Vagina (tissue), 2 donors: Measurements from ENCODE around the gene CUL5. TPM values are rescaled to one million over a fixed set of nuclear protein-coding genes. Genes with fewer than 3 reads are reported as not detected.

Experiments
- DNase-seq, 2 donors: peaks; one replicate each; pipeline ENCODE4 v3.0.0-alpha.2; 2017; ENCODE audit errors: extremely low spot score in 2 of 2
- H3K27ac ChIP-seq: fragments of 200-600 bp; sonication (generic); one replicate; pipeline ENCODE4 v1.5.1; 2019
- H3K27me3 ChIP-seq: fragments of 200-600 bp; sonication (generic); one replicate; pipeline ENCODE4 v1.5.1; 2019
- H3K36me3 ChIP-seq, 2 donors: fragments of 200-600 bp; sonication (generic); one replicate each; pipeline ENCODE4 v1.5.1; 2017 to 2019
- H3K4me1 ChIP-seq: fragments of 200-600 bp; sonication (generic); one replicate; pipeline ENCODE4 v1.5.1; 2019
- H3K4me3 ChIP-seq, 2 donors: fragments of 200-600 bp; sonication (generic); 1 replicate in 1 of 2; 2 replicates in 1 of 2; pipeline ENCODE4 v1.5.1; 2016 to 2019
- H3K9me3 ChIP-seq: fragments of 200-600 bp; sonication (generic); one replicate; pipeline ENCODE4 v1.5.1; 2019
- POLR2A ChIP-seq, 2 donors: fragments of 450-650 bp; IDR thresholded peaks; one replicate each; pipeline ENCODE4 v1.6.1; 2017; ENCODE audit warnings: antibody characterized with exemption in 2 of 2, mild to moderate bottlenecking in 2 of 2, moderate library complexity in 2 of 2
- POLR2AphosphoS5 ChIP-seq, 2 donors: sonication (generic); formaldehyde crosslinking; IDR thresholded peaks; one replicate each; pipeline ENCODE4 v1.9.0; 2017; ENCODE audit warnings: antibody characterized with exemption in 2 of 2, mild to moderate bottlenecking in 2 of 2, low read depth in 1 of 2; ENCODE audit not compliant: insufficient read depth in 1 of 2
- intact Hi-C: fragments of 100-400 bp; cut with DNase I; formaldehyde crosslinking; loops from one replicate; pipeline ENCODE4 v1.15.1; 2023
- total RNA-seq: library from RNA; depleted of rRNA; stranded (reverse); fragments of >200 nt; gene quantifications from one replicate; pipeline ENCODE4 v1.2.3, GENCODE V29; 2016
- TF ChIP-seq, protein P1 (sequence below), 3 experiments: fragments of 450-650 bp in 2 of 3; fragments of 200-600 bp in 1 of 3; sonication (generic) in 1 of 3; IDR thresholded peaks; one replicate each; pipeline ENCODE4 v1.5.1; 2017 to 2019; ENCODE audit warnings: antibody characterized with exemption in 3 of 3, mild to moderate bottlenecking in 2 of 3, moderate library complexity in 2 of 3

The CUL5 gene
- total RNA-seq, 1 donor from 2014 or later: 31.2 TPM

DNA sequence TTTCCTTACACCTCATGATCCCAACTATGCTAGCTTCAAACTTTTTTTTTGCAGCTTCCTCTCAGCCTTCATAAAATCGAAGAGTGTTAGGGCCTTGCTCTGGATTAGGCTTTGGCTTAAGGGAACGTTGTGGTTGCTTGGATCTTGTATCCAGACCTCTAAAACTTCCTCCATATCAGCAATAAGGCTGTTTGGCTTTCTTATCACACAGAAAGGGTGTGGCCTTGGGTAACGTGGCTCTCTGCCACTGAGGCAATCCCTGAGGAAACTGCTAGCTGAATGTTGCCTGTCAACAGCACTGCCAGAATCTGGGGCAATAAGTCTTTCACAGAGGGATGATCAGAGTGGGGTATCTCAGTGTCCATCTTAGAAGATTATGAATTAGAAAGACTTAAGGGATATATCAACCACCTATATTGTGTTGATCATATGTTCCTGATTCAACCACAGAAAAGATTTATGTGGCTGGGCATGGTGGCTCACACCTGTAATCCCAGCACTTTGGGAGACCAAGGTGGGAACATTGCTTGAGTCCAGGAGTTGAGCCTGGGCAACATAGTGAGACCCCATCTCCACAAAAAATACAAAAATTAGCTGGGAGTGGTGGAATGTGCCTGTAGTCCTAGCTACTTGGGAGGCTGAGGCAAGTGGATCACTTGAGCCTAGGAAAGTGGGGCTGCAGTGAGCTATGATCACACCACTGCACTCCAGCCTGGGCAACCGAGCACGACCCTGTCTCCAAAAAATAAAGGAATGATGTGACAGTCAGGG lies 12.5 kb upstream of the CUL5 start:
- TF ChIP-seq, protein P1, sequence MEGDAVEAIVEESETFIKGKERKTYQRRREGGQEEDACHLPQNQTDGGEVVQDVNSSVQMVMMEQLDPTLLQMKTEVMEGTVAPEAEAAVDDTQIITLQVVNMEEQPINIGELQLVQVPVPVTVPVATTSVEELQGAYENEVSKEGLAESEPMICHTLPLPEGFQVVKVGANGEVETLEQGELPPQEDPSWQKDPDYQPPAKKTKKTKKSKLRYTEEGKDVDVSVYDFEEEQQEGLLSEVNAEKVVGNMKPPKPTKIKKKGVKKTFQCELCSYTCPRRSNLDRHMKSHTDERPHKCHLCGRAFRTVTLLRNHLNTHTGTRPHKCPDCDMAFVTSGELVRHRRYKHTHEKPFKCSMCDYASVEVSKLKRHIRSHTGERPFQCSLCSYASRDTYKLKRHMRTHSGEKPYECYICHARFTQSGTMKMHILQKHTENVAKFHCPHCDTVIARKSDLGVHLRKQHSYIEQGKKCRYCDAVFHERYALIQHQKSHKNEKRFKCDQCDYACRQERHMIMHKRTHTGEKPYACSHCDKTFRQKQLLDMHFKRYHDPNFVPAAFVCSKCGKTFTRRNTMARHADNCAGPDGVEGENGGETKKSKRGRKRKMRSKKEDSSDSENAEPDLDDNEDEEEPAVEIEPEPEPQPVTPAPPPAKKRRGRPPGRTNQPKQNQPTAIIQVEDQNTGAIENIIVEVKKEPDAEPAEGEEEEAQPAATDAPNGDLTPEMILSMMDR (IDR thresholded peaks at IDR 0.05): no peak
- no peak for TF ChIP-seq POLR2AphosphoS5 (IDR thresholded peaks at IDR 0.05; ENCODE audit: insufficient read depth in 1 of 2, low read depth in 1 of 2)
- no peak for TF ChIP-seq POLR2A (IDR thresholded peaks at IDR 0.05)
- DNase-seq: no peak
- no peaks in the 10 kb centered on the region for H3K27me3 ChIP-seq
- no peaks in the 10 kb centered on the region for H3K36me3 ChIP-seq
- no peaks in the 10 kb centered on the region for H3K4me1 ChIP-seq
- no peaks in the 10 kb centered on the region for H3K9me3 ChIP-seq
- no peak overlapping the region for H3K27ac ChIP-seq
- intact Hi-C loops: no loop called here
- H3K4me3 ChIP-seq: no peak overlapping the region

DNA sequence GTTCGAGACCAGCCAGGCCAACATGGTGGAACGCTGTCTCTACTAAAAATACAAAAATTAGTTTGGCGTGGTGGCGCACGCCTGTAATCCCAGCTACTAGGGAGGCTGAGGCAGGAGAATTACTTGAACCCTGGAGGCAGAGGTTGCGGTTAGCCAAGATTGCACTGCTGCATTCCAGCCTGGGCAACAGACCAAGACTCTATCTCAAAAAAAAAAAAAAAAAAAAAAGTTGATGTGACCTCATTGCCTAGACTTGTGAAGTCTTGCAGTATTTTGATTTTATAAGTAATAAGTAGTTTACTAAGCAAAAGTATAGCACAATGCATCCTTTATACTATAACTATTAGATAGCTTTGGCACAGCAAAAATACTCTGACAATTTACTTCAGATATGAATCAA lies 9.9 kb upstream of the CUL5 start:
- intact Hi-C loops: no loop called here
- H3K36me3 ChIP-seq: no peaks in the 10 kb centered on the region
- H3K4me1 ChIP-seq: no peaks in the 10 kb centered on the region
- no peak overlapping the region for H3K27ac ChIP-seq
- DNase-seq: no peak
- H3K9me3 ChIP-seq: no peaks in the 10 kb centered on the region
- TF ChIP-seq, protein P1 (IDR thresholded peaks at IDR 0.05): no peak
- no peak for TF ChIP-seq POLR2AphosphoS5 (IDR thresholded peaks at IDR 0.05; ENCODE audit: insufficient read depth in 1 of 2, low read depth in 1 of 2)
- TF ChIP-seq POLR2A (IDR thresholded peaks at IDR 0.05): no peak
- H3K27me3 ChIP-seq: no peaks in the 10 kb centered on the region
- no peak overlapping the region for H3K4me3 ChIP-seq

DNA sequence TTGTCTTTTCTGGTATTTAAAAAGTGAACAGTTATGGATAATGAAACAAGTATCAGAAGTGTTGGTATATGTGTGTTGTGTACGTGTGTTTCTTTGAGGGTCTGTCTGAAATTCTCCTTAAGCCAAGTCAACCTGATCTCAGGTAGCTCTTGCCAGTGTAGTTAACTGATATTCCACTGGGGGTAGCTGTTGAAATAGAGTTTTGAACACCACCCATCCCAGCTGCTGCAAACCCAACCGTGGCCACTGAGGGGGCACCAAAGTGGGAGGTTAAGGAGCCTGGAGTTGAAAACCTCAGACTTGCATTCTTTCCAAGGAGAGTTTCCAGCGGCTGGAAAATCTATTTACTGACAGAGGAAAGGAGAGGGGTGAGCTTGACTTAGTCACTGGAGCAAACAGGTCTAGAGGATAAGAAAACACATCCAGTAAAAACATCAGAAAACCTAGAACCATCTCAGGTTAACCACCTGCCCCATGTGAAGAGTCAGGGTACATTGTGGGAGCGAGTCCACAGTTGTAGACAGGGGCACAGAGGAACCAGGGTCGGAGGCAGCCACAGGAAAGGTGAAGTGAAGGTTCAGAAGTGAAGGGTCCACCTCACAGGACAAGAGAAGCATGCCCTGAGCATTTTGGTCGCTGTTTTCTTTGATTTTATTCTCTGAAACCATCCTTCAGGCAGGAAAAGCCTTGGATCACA lies 8.8 kb upstream of the CUL5 start:
- TF ChIP-seq, protein P1 (IDR thresholded peaks at IDR 0.05): no peak
- no peak for TF ChIP-seq POLR2AphosphoS5 (IDR thresholded peaks at IDR 0.05; ENCODE audit: insufficient read depth in 1 of 2, low read depth in 1 of 2)
- TF ChIP-seq POLR2A (IDR thresholded peaks at IDR 0.05): no peak
- Histone ChIP-seq H3K36me3 (no peaks in the 10 kb centered on the region), H3K27ac (no peak overlapping the region), H3K4me1 (no peaks in the 10 kb centered on the region), H3K9me3 (no peaks in the 10 kb centered on the region), H3K4me3 (no peak overlapping the region), H3K27me3 (no peaks in the 10 kb centered on the region)
- intact Hi-C loops: no loop called here
- no peak for DNase-seq

DNA sequence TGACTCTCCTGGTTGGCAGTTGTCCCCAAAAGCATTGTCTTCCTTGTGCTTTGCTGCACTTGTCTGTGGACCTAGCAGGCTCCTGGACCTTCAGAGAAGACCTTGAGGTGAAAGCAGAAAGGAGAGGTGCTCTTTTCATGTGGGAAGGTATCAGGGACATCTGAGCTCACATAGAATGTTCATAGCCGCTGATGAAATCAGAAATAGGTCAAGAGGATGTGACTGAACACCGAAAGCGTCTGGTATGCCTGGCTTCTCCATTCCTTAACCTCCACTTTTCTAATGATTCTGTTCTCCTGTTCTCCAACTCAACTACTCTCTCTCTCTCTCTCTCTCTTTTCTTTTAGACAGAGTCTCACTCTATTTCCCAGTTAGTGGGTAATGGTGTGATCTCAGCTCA lies 6.2 kb upstream of the CUL5 start:
- Histone ChIP-seq H3K4me3 (no peak overlapping the region), H3K9me3 (no peaks in the 10 kb centered on the region), H3K4me1 (no peaks in the 10 kb centered on the region), H3K36me3 (no peaks in the 10 kb centered on the region), H3K27me3 (no peaks in the 10 kb centered on the region), H3K27ac (no peak overlapping the region)
- DNase-seq: no peak
- intact Hi-C loops: no loop called here
- TF ChIP-seq POLR2A (IDR thresholded peaks at IDR 0.05): no peak
- no peak for TF ChIP-seq POLR2AphosphoS5 (IDR thresholded peaks at IDR 0.05; ENCODE audit: insufficient read depth in 1 of 2, low read depth in 1 of 2)
- TF ChIP-seq, protein P1 (IDR thresholded peaks at IDR 0.05): no peak

DNA sequence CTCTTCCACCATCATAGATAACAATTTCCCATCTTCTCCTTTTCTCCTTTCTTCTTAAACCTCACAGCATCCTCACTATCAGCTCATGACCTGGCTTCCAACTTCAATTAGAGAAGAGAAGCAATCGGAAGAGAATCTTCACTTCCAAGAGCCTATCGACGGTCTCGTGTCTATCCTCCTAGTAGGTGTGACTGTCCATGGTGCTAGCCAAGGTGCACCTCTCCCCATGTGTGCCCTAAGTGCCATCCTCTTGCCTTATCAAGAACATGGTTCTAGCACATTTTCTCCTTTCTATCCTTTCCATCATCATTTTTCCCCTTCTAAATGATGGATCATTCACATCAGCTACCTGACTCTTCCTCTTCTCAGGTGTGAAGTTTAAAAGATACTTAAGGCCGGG lies 5.1 kb upstream of the CUL5 start:
- no peaks in the 10 kb centered on the region for H3K36me3 ChIP-seq
- DNase-seq: no peak
- no peak for TF ChIP-seq POLR2A (IDR thresholded peaks at IDR 0.05)
- TF ChIP-seq, protein P1 (IDR thresholded peaks at IDR 0.05): no peak
- TF ChIP-seq POLR2AphosphoS5 (IDR thresholded peaks at IDR 0.05; ENCODE audit: insufficient read depth in 1 of 2, low read depth in 1 of 2): no peak
- intact Hi-C loops: no loop called here
- H3K4me3 ChIP-seq: no peak overlapping the region
- H3K9me3 ChIP-seq: no peaks in the 10 kb centered on the region
- H3K27me3 ChIP-seq: no peaks in the 10 kb centered on the region
- H3K4me1 ChIP-seq: no peaks in the 10 kb centered on the region
- H3K27ac ChIP-seq: no peak overlapping the region
